Body of pancreas (tissue), 4 donors: Measurements from ENCODE around the gene ZNF549.
"Not testable (repeated sequence)": the region's sequence is repeated elsewhere in the genome, so short reads cannot be mapped to it uniquely, and the experiment has no call there.

Source experiments
- POLR2A ChIP-seq, 3 donors: fragments of 450-650 bp; IDR thresholded peaks; one replicate each; pipeline ENCODE4 v1.6.1; 2016; ENCODE audit warnings: antibody characterized with exemption in 3 of 3, mild to moderate bottlenecking in 2 of 3
- TF ChIP-seq, protein P1 (sequence below), 7 experiments: fragments of 450-650 bp in 4 of 7; fragments of 200-600 bp in 3 of 7; sonication (generic) in 3 of 7; IDR thresholded peaks; one replicate each; pipeline ENCODE4 v1.5.1; 2016 to 2019; ENCODE audit warnings: antibody characterized with exemption in 7 of 7

DNA sequence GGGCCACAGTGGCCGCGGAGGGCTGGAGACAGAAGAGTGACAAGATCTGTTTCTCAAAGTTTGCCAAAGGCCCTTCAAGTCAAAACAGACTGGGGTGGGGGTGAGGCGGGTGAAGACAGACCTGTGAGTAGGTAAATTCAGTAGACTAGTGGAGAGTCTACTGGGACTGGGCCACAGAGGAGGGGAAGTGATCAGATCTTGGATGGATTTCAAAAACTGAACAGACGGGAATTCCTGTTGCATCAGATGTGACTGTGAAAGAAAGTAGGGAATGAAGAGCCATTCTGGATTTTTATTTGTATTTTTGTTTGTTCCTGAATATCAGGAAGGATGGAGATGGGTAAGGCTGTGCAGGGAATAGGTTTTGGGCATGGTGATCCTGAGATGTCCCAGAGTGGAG is 26.8 kb upstream of the ZNF549 start:
- TF ChIP-seq, protein P1, sequence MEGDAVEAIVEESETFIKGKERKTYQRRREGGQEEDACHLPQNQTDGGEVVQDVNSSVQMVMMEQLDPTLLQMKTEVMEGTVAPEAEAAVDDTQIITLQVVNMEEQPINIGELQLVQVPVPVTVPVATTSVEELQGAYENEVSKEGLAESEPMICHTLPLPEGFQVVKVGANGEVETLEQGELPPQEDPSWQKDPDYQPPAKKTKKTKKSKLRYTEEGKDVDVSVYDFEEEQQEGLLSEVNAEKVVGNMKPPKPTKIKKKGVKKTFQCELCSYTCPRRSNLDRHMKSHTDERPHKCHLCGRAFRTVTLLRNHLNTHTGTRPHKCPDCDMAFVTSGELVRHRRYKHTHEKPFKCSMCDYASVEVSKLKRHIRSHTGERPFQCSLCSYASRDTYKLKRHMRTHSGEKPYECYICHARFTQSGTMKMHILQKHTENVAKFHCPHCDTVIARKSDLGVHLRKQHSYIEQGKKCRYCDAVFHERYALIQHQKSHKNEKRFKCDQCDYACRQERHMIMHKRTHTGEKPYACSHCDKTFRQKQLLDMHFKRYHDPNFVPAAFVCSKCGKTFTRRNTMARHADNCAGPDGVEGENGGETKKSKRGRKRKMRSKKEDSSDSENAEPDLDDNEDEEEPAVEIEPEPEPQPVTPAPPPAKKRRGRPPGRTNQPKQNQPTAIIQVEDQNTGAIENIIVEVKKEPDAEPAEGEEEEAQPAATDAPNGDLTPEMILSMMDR (IDR thresholded peaks at IDR 0.05): not testable (repeated sequence)
- not testable (repeated sequence) for TF ChIP-seq POLR2A (IDR thresholded peaks at IDR 0.05)
